Astrocyte of the spinal cord (primary cell): ENCODE data around the gene SMYD3.
A peak's percentile ranks its signal among the peaks of the same experiment; 100 is the strongest.

Experiments
- DNase-seq: peaks from one replicate; pipeline ENCODE4 v3.0.0; 2011; ENCODE audit warnings: low read depth, low spot score
- H3K4me3 ChIP-seq: 2 replicates; pipeline ENCODE4 v1.5.1; 2011; ENCODE audit warnings: low read depth, mild to moderate bottlenecking, low read length, moderate library complexity
- CTCF ChIP-seq: IDR thresholded peaks from 2 replicates; pipeline ENCODE4 v1.5.1; 2012; ENCODE audit warnings: low read depth, mild to moderate bottlenecking, low read length, inconsistent platforms
- in situ Hi-C: cut with HindIII; loops from 2 replicates; pipeline ENCODE4 v1.10.0; 2017; ENCODE audit warnings: low sequenced_read_pairs

SMYD3 gene

GRCh38 chr1:246110343-246111219 is 396.5 kb downstream of the SMYD3 start:
- DNase-seq: peak; percentile 70
- in situ Hi-C loops: no loop called here
- H3K4me3 ChIP-seq: no peak overlapping the region
- TF ChIP-seq CTCF: no peak

DNA sequence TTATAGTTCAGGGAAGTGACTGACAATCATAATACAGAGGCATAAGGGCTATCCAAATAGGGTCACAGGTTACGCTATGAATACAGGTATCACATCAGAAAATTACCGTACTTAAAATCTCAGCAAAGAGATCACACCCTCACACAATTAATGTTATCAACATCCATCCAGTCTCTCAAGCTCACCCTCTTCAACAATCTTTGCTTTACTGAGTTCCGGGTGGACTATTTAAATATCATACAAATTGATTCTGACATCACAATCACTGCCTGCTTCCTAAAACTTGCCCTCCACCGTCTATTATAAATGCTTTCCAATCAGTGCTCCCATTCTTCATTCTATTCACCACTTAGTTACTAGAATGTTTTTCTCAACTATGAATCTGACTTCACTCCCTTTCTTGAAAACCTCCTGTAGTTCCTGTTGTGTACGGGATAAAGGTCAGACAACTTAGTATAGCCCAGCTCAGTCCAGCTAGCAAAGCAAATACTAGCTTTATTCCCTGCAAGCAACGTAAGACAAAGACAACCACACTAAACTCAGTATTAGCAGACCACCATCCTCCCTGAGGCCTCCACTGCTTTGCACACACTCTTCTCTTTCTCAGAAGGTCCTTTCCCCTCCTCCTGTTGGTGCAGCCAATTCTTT is 398.7 kb downstream of the SMYD3 start:
- DNase-seq: no peak
- H3K4me3 ChIP-seq: no peak overlapping the region
- no peak for TF ChIP-seq CTCF
- in situ Hi-C loops: no loop called here

DNA sequence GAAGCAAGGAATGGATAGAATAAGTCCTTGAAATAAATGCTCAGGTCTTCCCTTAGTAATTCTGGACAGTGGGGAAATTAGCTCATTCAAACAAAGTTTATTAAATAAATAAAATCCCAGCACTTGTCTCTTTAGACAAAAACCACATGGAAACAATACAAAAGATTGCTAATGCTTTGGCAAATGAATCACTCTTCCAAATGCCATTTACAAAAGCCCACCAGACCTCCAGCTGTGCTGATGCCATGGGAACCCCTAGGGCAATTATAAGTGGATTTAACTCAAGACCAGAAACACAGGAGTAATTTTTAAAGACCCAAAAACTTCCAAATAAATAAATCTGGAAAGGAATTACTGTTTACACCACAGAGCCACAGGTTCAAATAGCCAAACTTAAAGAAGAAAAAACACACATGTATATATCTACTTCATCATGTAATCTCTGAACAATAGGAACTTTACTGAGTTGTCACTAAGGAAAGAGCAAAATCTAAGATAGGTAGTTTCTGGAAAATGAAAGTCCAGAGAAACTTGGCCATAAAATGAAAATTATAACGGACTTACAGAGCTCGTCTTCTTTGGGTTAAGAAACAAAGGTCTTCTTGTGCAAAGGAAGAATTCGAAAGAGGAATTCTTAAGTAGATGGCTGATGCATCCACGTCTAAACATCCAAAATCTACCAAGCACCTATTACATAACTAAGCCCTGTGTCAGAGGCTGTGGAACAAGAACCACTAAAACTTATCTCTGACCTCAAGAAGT is 399.4 kb downstream of the SMYD3 start:
- TF ChIP-seq CTCF: no peak
- DNase-seq: peak; percentile 67
- in situ Hi-C loops: no loop called here

DNA sequence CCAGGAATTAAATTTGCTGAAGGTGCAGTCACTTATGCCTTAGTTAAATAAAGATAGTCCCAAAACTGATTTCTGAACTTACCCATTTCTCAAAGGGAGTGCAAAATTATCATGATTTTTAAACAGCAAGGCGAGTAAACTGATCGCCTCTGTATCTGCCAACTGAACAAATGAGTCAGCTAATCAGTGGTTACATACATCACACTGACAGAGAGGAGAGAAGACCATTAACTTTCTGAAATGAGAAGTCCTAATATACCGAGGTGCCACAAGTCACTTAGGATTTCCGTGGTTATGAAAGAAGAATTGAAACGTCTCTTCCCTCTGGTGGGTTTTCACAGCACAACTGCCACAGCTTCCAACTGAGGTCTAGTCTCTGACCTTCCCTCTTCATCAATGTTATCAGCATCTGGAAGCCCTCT is 400.7 kb downstream of the SMYD3 start:
- peak; percentile 30 for DNase-seq
- H3K4me3 ChIP-seq: no peak overlapping the region
- no peak for TF ChIP-seq CTCF
- in situ Hi-C loops: no loop called here

More for the DNA sequence above, 399.4 kb downstream of the SMYD3 start:
- H3K4me3 ChIP-seq: no peak overlapping the region

- in situ Hi-C loops: no loop called here
- no peak for TF ChIP-seq CTCF
- DNase-seq: no peak
- H3K4me3 ChIP-seq: no peak overlapping the region
Measured at GRCh38 chr1:246104927-246105326, 402.2 kb downstream of the SMYD3 start.

- in situ Hi-C loops: no loop called here
Measured at GRCh38 chr1:246099570-246099969, 407.5 kb downstream of the SMYD3 start.

More at GRCh38 chr1:246099570-246099969, 407.5 kb downstream of the SMYD3 start:
- no peak overlapping the region for H3K4me3 ChIP-seq
- TF ChIP-seq CTCF: no peak
- DNase-seq: no peak
